HepG2 (cell line): Measurements from ENCODE around the gene CCND1. TPM values are rescaled to one million over a fixed set of nuclear protein-coding genes. Genes with fewer than 3 reads are reported as not detected.

Experiments used
- ATF4 ChIP-seq, 2 experiments: fragments of 450-650 bp in 1 of 2; sonication (generic) in 1 of 2; formaldehyde crosslinking; IDR thresholded peaks; 2 replicates each; pipeline versions ENCODE4 v1.5.0 to v1.8.0; 2020 to 2022; ENCODE audit warnings: mild to moderate bottlenecking in 1 of 2, missing genetic modification reagents in 1 of 2
- HNF1A ChIP-seq, 2 experiments: sonication (generic) in 1 of 2; formaldehyde crosslinking in 1 of 2; IDR thresholded peaks; 2 replicates each; pipeline versions ENCODE4 v1.4.0 to v1.6.1; 2016 to 2020; ENCODE audit warnings: borderline replicate concordance in 1 of 2, low read depth in 1 of 2, mild to moderate bottlenecking in 1 of 2, missing genetic modification reagents in 1 of 2
- HNF4A ChIP-seq: sonication (generic); formaldehyde crosslinking; IDR thresholded peaks from 2 replicates; pipeline ENCODE4 v1.4.0; 2020; ENCODE audit warnings: missing genetic modification reagents
- JUNB ChIP-seq: sonication (generic); formaldehyde crosslinking; IDR thresholded peaks from 2 replicates; pipeline ENCODE4 v1.8.0; 2022; ENCODE audit warnings: missing genetic modification reagents, mild to moderate bottlenecking, borderline replicate concordance
- NFE2L2 ChIP-seq: fragments of 150-350 bp; IDR thresholded peaks from 2 replicates; pipeline ENCODE4 v1.6.1; 2014; ENCODE audit warnings: low read length
- PRDM4 ChIP-seq: sonication (generic); formaldehyde crosslinking; IDR thresholded peaks from 2 replicates; pipeline ENCODE4 v1.9.0; 2021; ENCODE audit warnings: missing genetic modification reagents, borderline replicate concordance
- SAP130 ChIP-seq: IDR thresholded peaks from 2 replicates; pipeline ENCODE4 v1.6.1; 2016; ENCODE audit warnings: low read depth
- SMC3 ChIP-seq: IDR thresholded peaks from 2 replicates; pipeline ENCODE4 v1.6.1; 2011; ENCODE audit warnings: low read length, improper control_type of control experiment
- U2AF1 ChIP-seq: fragments of 200-400 bp; formaldehyde crosslinking; optimal IDR thresholded peaks from 2 replicates; pipeline ENCODE3; 2017; ENCODE audit warnings: mild to moderate bottlenecking, low read depth, low read length
- USF2 ChIP-seq, 2 experiments: sonication (generic) in 1 of 2; formaldehyde crosslinking in 1 of 2; IDR thresholded peaks; 2 replicates each; pipeline versions ENCODE4 v1.5.1 to v1.6.1; 2011 to 2020; ENCODE audit warnings: borderline replicate concordance in 1 of 2, low read depth in 1 of 2, low read length in 1 of 2, mild to moderate bottlenecking in 1 of 2, missing genetic modification reagents in 1 of 2, moderate library complexity in 1 of 2
- ZNF34 ChIP-seq: sonication (generic); formaldehyde crosslinking; IDR thresholded peaks from 2 replicates; pipeline ENCODE4 v1.4.0; 2020; ENCODE audit warnings: mild to moderate bottlenecking, missing genetic modification reagents, borderline replicate concordance
- ZNF512 ChIP-seq: sonication (generic); formaldehyde crosslinking; IDR thresholded peaks from 2 replicates; pipeline ENCODE4 v1.4.0; 2020; ENCODE audit warnings: mild to moderate bottlenecking, missing genetic modification reagents
- ZNF543 ChIP-seq: sonication (generic); formaldehyde crosslinking; IDR thresholded peaks from 2 replicates; pipeline ENCODE4 v1.4.0; 2020; ENCODE audit warnings: mild to moderate bottlenecking, missing genetic modification reagents
- ZNF557 ChIP-seq: sonication (generic); formaldehyde crosslinking; IDR thresholded peaks from 2 replicates; pipeline ENCODE4 v1.4.0; 2020; ENCODE audit warnings: missing genetic modification reagents
- ZNF7 ChIP-seq: IDR thresholded peaks from 2 replicates; pipeline ENCODE4 v1.6.1; 2016; ENCODE audit warnings: missing biosample characterization, missing genetic modification reagents
- ZNF780A ChIP-seq: sonication (generic); formaldehyde crosslinking; IDR thresholded peaks from 2 replicates; pipeline ENCODE4 v1.8.0; 2022; ENCODE audit warnings: mild to moderate bottlenecking, missing genetic modification reagents, moderate library complexity
- polyA plus RNA-seq, 8 experiments: library from polyadenylated mRNA; depleted of rRNA in 3 of 8; stranded (reverse) in 7 of 8; unstranded in 1 of 8; fragments of >200 nt; fragmentation: Illumina TruSeq in 4 of 8; extraction: Trizol in 4 of 8; gene quantifications; 2 replicates each; pipeline versions ENCODE4 v1.2.1 to v1.2.3, GENCODE V29; 2011 to 2016; ENCODE audit warnings: low read depth in 4 of 8, missing spikeins in 1 of 8, mixed read lengths in 1 of 8; ENCODE audit not compliant: insufficient read depth in 1 of 8
- total RNA-seq, 5 experiments: library from RNA; depleted of rRNA; stranded (reverse); fragments of >200 nt; fragmentation: Illumina TruSeq; extraction: Trizol; gene quantifications; 2 replicates each; pipeline ENCODE4 v1.2.3, GENCODE V29; 2016; ENCODE audit warnings: low read depth in 1 of 5

CCND1 gene
- total and polyA plus RNA-seq, 2 of the 13 experiments (the other 11 are each of a cell fraction or from before 2014, with no cell fraction given) = 107 to 136 TPM

- TF ChIP-seq PRDM4 (CRISPR knock-in tag) = no peak
- peak; percentile 46; the same call in 1 of the 2 replicates for TF ChIP-seq SMC3
- TF ChIP-seq ZNF512 (CRISPR knock-in tag) = no peak
- TF ChIP-seq U2AF1 = no peak
- TF ChIP-seq ATF4 (CRISPR knock-in tag; IDR thresholded peaks at IDR 0.05) = no peak
- no peak for TF ChIP-seq ZNF34 (CRISPR knock-in tag)
- no peak for TF ChIP-seq USF2 (IDR thresholded peaks at IDR 0.05; ENCODE audit: low read depth, low read length)
- no peak for TF ChIP-seq USF2 (CRISPR knock-in tag; IDR thresholded peaks at IDR 0.05; ENCODE audit: borderline replicate concordance)
- TF ChIP-seq JUNB (CRISPR knock-in tag) = no peak
- TF ChIP-seq SAP130 = peak; percentile 19
- TF ChIP-seq ZNF543 (CRISPR knock-in tag) = no peak
- no peak for TF ChIP-seq ZNF780A (CRISPR knock-in tag)
- no peak for TF ChIP-seq ZNF557 (CRISPR knock-in tag)
- peak; percentile 69 for TF ChIP-seq HNF4A (CRISPR knock-in tag)
- no peak for TF ChIP-seq ZNF7
- no peak for TF ChIP-seq NFE2L2
- TF ChIP-seq HNF1A (IDR thresholded peaks at IDR 0.05; ENCODE audit: low read depth) = no peak
- no peak for TF ChIP-seq HNF1A (CRISPR knock-in tag; IDR thresholded peaks at IDR 0.05; ENCODE audit: borderline replicate concordance)
Measured at GRCh38 chr11:69683764-69684333, 42.9 kb downstream of the CCND1 start (continued).
